DMS53 (cell line): ENCODE measurements around the gene ADGRL3.

Source experiments
- DNase-seq: peaks from one replicate; lab custom pipeline; 2025; lab: John Stamatoyannopoulos, UW

The ADGRL3 gene

DNA sequence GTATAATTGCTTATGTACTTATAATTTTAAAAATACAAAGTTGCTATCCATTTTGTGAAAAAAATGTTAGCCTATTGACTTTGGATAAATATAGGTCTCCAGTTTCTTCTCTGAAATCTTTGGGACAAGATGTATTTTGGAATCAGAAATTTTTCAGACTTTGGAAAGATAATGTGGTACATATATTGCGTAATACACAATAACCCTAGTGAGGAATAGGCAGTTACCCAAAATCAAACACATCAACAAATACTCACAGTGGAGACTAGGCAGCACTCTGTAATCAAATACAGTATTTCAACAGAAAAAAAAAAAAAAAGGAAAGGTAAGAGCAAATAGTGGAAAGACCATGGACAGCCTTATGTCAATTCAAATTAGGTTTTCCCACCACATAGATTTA lies 796.8 kb downstream of the ADGRL3 start:
- peak; percentile 1 for DNase-seq

DNA sequence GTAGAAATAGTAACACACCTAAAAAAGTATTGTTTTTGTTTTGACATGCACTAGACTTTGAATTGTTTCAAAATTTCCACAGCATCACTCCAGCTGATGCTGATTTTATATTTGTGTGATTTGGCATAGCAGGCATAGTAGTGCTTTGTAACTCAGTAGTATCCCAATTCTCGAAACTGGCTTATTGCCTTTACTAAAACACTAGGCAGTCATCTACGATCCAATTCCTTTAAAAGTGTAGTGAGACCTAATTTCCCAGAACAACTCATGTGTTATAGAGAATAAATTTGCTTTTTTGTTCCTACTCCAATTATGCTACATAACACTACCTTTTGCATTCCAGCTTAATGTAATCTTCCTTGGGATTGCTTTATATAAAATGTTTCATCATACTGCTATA lies 797.7 kb downstream of the ADGRL3 start:
- DNase-seq: no peak

- no peak for DNase-seq
Measured at GRCh38 chr4:62003695-62004094, 803.6 kb downstream of the ADGRL3 start.

DNA sequence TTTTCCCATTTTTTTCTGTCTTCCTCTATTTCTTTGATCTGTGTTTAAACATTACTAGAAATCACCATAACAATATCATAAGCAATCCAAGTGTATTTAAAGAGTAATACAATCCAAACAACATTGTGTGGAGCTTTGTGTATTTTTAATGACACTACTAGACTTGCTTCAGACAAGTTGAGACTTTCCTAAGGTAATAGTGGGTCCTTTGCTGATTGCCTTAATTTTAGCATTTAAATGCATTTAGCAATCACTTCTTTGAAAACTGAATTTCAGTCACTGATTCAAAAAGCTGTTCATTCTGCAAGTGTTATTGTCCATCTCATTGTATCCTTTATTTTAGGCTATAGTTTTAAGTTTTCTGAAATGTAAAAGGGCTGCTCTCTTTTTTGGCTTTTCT lies 804.8 kb downstream of the ADGRL3 start:
- DNase-seq: peak; percentile 50

GRCh38 chr4:62006108-62006507 lies 806.0 kb downstream of the ADGRL3 start:
- DNase-seq: no peak

GRCh38 chr4:62015043-62015739 lies 815.1 kb downstream of the ADGRL3 start:
- no peak for DNase-seq

- DNase-seq: no peak
Measured at GRCh38 chr4:62018537-62018936, 818.4 kb downstream of the ADGRL3 start.

- DNase-seq: no peak
Measured at GRCh38 chr4:62023633-62024032, 823.5 kb downstream of the ADGRL3 start.

DNA sequence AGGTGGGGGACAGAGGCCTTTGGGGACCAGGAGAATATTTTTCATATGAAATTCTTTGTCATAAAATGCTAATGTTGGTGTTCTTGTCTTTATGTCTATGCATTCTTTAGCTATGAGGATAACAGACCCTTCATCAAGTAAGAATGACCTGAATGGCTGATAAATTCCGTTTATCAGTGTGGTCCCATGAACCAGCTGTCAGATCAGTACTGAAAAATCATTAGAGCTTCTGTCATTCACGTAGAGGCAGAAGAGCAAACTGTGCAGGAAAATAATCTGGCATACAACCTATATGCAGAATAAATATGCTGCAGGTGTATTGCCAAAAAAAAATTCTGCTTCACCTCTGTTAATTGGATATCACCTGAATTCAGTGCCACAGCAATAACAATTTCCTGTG lies 828.6 kb downstream of the ADGRL3 start:
- DNase-seq: no peak

GRCh38 chr4:62030958-62031357 lies 830.8 kb downstream of the ADGRL3 start:
- no peak for DNase-seq

DNA sequence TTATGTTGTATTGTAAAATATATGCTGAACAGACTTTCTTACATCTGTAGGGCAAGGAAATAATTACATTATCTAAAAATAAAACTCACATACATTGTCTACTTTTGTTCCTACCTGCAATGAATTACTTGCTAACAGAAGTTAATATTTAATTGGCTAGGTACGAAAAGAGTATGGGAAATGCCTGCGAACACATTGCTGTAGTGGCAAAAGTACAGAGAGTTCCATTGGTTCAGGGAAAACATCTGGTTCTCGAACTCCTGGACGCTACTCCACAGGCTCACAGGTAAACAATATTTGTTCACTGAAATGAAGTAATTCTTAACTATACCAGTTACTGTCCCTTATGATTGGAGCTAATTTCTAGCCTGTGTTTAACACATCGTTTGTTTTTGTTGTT lies 837.4 kb downstream of the ADGRL3 start:
- DNase-seq: no peak

DNA sequence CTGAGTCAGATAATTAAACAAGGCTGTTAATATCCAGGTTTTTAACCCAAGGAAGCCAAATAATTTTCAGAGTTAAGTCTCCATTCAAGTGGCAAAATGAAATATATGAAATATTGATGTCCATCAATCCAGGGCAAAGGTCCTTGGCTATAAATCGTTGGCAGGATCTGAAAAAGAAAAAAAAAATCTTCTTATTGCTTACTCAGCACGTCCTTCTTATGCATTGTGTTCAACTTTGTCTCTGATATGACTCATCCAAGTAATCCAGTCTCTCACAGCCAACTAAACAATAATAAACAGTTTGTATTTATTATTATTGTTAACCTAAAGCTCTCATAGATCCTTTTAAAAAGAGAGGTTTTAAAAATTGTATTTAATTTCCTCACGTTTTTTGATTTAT lies 851.2 kb downstream of the ADGRL3 start:
- no peak for DNase-seq

DNA sequence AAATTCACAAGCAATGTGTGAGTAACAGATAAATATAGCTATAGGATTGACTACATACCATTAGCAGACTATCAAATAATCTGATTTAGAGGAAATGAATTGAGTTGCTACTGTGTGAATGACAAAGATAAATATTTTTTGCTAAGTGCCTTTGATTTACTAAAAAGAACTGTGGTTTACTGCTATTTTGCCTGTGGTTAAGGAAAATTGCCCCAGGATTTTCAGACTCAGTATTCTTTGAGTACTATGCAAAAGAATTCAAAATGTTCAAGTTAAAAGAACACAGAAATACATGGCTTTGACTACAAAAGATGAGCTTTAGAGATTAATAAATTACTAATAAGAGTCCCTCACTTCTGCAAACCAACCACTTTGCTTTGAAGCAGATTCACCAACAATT lies 853.8 kb downstream of the ADGRL3 start:
- DNase-seq: no peak

DNA sequence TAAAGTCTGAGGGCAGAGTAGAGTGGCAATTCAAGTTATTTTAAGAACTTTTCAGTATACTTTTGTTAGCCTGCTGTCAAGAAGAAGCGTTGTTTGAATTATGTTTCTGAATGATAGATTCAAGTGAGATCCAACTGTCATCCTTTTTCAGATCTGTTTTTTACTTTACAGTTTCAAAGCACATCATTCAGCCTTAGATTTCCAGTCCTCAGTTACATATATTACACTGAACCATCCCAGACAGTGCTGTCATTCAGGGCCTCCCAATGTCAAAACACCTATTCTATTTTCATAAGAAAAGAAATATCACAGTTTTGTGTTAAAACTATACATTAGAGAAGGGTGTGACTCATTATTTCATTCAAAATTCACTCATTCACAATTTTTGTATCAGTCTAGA lies 856.9 kb downstream of the ADGRL3 start:
- DNase-seq: no peak

GRCh38 chr4:62058571-62058970 lies 858.4 kb downstream of the ADGRL3 start:
- DNase-seq: no peak

- no peak for DNase-seq
Measured at GRCh38 chr4:62070291-62070852, 870.2 kb downstream of the ADGRL3 start.

DNA sequence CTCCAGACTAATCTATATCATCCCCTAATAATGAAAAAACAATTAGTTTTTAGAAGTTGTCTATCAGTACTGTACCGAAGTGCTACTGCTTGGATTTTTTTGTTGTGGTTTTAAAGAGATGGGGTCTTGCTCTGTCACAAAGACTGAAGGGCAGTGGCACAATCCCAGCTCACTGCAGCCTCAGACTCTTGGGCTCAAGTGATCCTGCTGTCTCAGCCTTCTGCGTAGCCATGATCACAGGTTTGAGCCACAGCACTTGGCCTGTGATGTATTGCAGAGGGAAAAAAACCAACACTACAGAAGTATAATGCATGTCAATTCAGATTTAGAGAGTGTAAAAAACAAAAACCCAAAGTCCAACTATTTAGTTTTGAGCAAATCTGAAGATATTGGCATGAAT lies 875.0 kb downstream of the ADGRL3 start:
- DNase-seq: no peak

DNA sequence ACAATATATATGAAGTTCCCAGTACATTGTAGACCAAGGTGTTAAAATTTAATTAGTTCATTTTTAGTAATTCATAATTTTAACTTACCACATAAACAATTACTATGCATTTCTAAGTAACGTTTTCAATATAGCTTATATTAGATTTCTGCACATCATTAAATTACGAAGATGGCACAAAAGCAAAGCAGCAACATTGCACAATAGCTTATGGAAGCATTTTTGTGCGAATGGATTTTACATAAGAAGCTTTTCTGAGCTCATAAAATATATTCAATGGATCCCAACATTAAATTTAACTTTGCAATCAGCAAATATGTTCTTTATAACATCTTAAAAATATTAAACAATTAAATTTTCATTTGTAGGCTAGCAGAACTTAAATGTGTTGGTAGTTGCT lies 875.4 kb downstream of the ADGRL3 start:
- DNase-seq: no peak

GRCh38 chr4:62077406-62077805 lies 877.3 kb downstream of the ADGRL3 start:
- DNase-seq: no peak

- DNase-seq: no peak
Measured at GRCh38 chr4:62080431-62080830, 880.3 kb downstream of the ADGRL3 start.

- peak; percentile 7 for DNase-seq
Measured at GRCh38 chr4:62087706-62088105, 887.6 kb downstream of the ADGRL3 start.

DNA sequence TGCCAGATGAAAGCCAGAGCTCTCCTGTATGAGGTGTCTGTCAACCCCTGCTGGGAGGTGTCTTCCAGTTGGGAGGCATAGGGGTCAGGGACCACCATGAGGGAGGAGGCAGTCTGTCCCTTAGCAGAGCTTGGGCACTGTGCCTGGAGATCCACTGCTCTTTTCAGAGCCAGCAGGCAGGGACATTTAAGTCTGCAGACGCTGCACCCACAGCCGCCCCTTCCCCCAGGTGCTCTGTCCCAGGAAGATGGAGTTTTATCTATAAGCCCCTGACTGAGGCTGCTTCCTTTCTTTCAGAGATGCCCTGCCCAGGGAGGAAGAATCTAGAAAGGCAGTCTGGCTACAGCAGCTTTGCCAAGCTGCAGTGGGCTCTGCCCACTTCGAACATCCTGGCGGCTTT lies 893.6 kb downstream of the ADGRL3 start:
- DNase-seq: no peak

DNA sequence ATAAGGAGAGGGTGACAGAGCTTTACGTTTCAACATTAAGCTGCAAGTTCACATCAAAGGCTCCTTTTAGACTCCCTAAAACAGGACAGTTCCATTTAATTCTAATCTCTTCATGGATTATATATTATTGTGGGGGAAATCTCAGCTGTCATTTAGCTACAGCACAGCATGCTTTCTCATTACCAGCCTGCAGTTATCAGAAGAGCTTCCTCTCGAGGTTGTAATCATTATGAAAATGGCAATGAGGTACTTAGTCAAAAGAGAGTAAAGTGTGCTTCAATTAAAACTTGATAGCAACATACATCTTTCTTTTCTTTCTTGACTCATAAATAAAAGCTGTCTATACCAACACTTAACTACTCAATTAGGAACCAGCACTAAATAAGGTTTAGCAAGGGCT lies 896.8 kb downstream of the ADGRL3 start:
- DNase-seq: no peak

DNA sequence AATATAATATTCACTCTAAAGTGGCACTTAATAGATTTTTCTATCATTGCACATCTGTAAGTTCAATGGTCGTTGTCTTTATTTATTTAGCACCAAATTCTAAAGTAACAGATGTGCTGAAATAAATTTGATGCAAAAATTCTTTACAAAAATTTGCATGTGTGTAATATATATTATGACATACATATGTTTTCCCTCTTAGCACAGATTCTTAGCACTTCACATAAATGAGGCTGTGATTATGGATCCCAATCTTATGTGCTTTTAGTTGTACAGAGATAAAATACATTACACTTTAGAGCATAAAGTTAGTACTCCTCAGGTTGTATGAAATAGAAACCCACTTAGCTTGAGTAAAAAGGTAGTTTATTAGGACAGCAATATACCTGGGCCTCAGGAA lies 915.1 kb downstream of the ADGRL3 start:
- DNase-seq: no peak
